H1 (cell line): ENCODE data around the gene PSPN. TPM values are rescaled to one million over a fixed set of nuclear protein-coding genes. Genes with fewer than 3 reads are reported as not detected.

Source experiments
- CTCF ChIA-PET: fragments of 300-600 bp; sonication (Branson Sonifier 250); formaldehyde crosslinking; loops from one replicate; lab custom pipeline; 2021; ENCODE audit not compliant: partially characterized antibody; lab: Charles Lee
- POLR2A ChIA-PET: fragments of 300-600 bp; sonication (Branson Sonifier 250); formaldehyde crosslinking; loops from one replicate; lab custom pipeline; 2021; ENCODE audit warnings: inconsistent platforms; ENCODE audit not compliant: partially characterized antibody; lab: Charles Lee
- DNase-seq, 2 experiments: peaks; one replicate each; pipeline versions ENCODE4 v3.0.0 to v3.0.0-alpha.2; 2010 to 2022; ENCODE audit warnings: low spot score in 2 of 2, low read depth in 1 of 2, mixed read lengths in 1 of 2
- FAIRE-seq: peaks from 2 replicates; lab custom pipeline; 2011; peaks lifted over from hg19 to GRCh38; lab: Jason Lieb, UNC
- H2AFZ ChIP-seq: 2 replicates; pipeline ENCODE4 v1.8.1; 2012; ENCODE audit warnings: low read length, inconsistent platforms
- H2AK5ac ChIP-seq: 2 replicates; pipeline ENCODE4 v1.6.1; 2013; ENCODE audit warnings: low read depth, low read length
- H2BK120ac ChIP-seq: replicated peaks from 2 replicates; pipeline ENCODE3; 2013; ENCODE audit warnings: low read depth, low read length, inconsistent platforms
- H2BK12ac ChIP-seq: 2 replicates; pipeline ENCODE4 v1.6.1; 2013; ENCODE audit warnings: low read depth, low read length
- H2BK15ac ChIP-seq: 2 replicates; pipeline ENCODE4 v1.6.1; 2013; ENCODE audit warnings: low read length
- H2BK20ac ChIP-seq: 2 replicates; pipeline ENCODE4 v1.6.1; 2013; ENCODE audit warnings: low read length
- H2BK5ac ChIP-seq: 2 replicates; pipeline ENCODE4 v1.6.1; 2013; ENCODE audit warnings: low read depth, low read length
- H3K14ac ChIP-seq: 2 replicates; pipeline ENCODE4 v1.6.1; 2013; ENCODE audit warnings: inconsistent platforms; ENCODE audit not compliant: insufficient read length
- H3K18ac ChIP-seq: 2 replicates; pipeline ENCODE4 v1.6.1; 2013; ENCODE audit warnings: low read length; ENCODE audit errors: extremely low read depth
- H3K23ac ChIP-seq: 2 replicates; pipeline ENCODE4 v1.6.1; 2013; ENCODE audit warnings: inconsistent platforms; ENCODE audit not compliant: insufficient read length
- H3K23me2 ChIP-seq: 2 replicates; pipeline ENCODE4 v1.6.1; 2013; ENCODE audit warnings: low read depth, low read length
- H3K27ac ChIP-seq: 2 replicates; pipeline ENCODE4 v1.6.1; 2011; ENCODE audit warnings: low read depth, low read length, inconsistent platforms
- H3K27me3 ChIP-seq, 4 experiments: replicated peaks in 1 of 4; 1 replicate in 1 of 4; 2 replicates in 3 of 4; pipeline versions ENCODE4 v1.6.1 to v1.8.1; 2011 to 2013; ENCODE audit warnings: low read length in 3 of 4, mild to moderate bottlenecking in 3 of 4, inconsistent platforms in 2 of 4, mixed read lengths in 2 of 4, moderate library complexity in 1 of 4; ENCODE audit not compliant: control insufficient read depth in 3 of 4, insufficient read depth in 3 of 4; ENCODE audit errors: extremely low read depth in 1 of 4
- H3K36me3 ChIP-seq, 4 experiments: 2 replicates each; pipeline versions ENCODE4 v1.6.1 to v1.8.1; 2011 to 2013; ENCODE audit warnings: mild to moderate bottlenecking in 4 of 4, low read length in 3 of 4, moderate library complexity in 2 of 4, control low read depth in 1 of 4, inconsistent platforms in 1 of 4; ENCODE audit not compliant: insufficient read depth in 4 of 4, control insufficient read depth in 2 of 4
- H3K4ac ChIP-seq: replicated peaks from 2 replicates; pipeline ENCODE3; 2013; ENCODE audit warnings: low read length, low read depth, mixed read lengths, inconsistent platforms; ENCODE audit not compliant: insufficient read length
- H3K4me1 ChIP-seq, 4 experiments: replicated peaks in 1 of 4; 1 replicate in 1 of 4; 2 replicates in 3 of 4; pipeline versions ENCODE4 v1.6.1 to v1.8.1; 2011 to 2013; ENCODE audit warnings: low read length in 3 of 4, inconsistent platforms in 2 of 4, mixed read lengths in 1 of 4; ENCODE audit not compliant: insufficient read depth in 4 of 4, control insufficient read depth in 3 of 4
- H3K4me2 ChIP-seq, 2 experiments: 2 replicates each; pipeline versions ENCODE4 v1.6.1 to v1.8.1; 2011 to 2013; ENCODE audit warnings: low read depth in 2 of 2, low read length in 2 of 2, control low read depth in 1 of 2, inconsistent platforms in 1 of 2, mild to moderate bottlenecking in 1 of 2; ENCODE audit not compliant: insufficient read depth in 1 of 2
- H3K4me3 ChIP-seq, 4 experiments: fragments of 200-600, 300-600 bp in 1 of 4; sonication (generic), shearing (Covaris generic), sonication (Bioruptor Twin) in 1 of 4; 2 replicates each; pipeline versions ENCODE4 v1.5.1 to v1.8.1; 2011 to 2016; ENCODE audit warnings: low read length in 4 of 4, low read depth in 3 of 4, control low read depth in 2 of 4, inconsistent platforms in 2 of 4, mild to moderate bottlenecking in 2 of 4, mixed read lengths in 1 of 4, moderate library complexity in 1 of 4; ENCODE audit not compliant: insufficient read depth in 2 of 4; ENCODE audit errors: extremely low read depth in 1 of 4
- H3K56ac ChIP-seq: replicated peaks from 2 replicates; pipeline ENCODE3; 2013; ENCODE audit warnings: low read depth, mild to moderate bottlenecking, mixed read lengths, low read length, inconsistent platforms; ENCODE audit not compliant: insufficient read length
- H3K79me1 ChIP-seq: 2 replicates; pipeline ENCODE4 v1.6.1; 2013; ENCODE audit warnings: low read depth, low read length, control low read depth
- H3K79me2 ChIP-seq, 2 experiments: 2 replicates each; pipeline versions ENCODE4 v1.6.1 to v1.8.1; 2012 to 2013; ENCODE audit warnings: low read length in 2 of 2, mild to moderate bottlenecking in 2 of 2, inconsistent platforms in 1 of 2; ENCODE audit not compliant: insufficient read depth in 2 of 2, control insufficient read depth in 1 of 2
- H3K9ac ChIP-seq, 4 experiments: replicated peaks in 1 of 4; 1 replicate in 1 of 4; 2 replicates in 3 of 4; pipeline versions ENCODE4 v1.6.1 to v1.8.1; 2011 to 2013; ENCODE audit warnings: low read depth in 3 of 4, low read length in 3 of 4, control low read depth in 2 of 4, mild to moderate bottlenecking in 2 of 4, moderate library complexity in 2 of 4, inconsistent platforms in 1 of 4; ENCODE audit errors: extremely low read depth in 1 of 4
- H3K9me3 ChIP-seq, 2 experiments: 2 replicates each; pipeline versions ENCODE4 v1.6.1 to v1.8.1; 2012 to 2013; ENCODE audit warnings: mild to moderate bottlenecking in 2 of 2, moderate library complexity in 2 of 2, control low read depth in 1 of 2, inconsistent platforms in 1 of 2, low read depth in 1 of 2, low read length in 1 of 2, mixed read lengths in 1 of 2; ENCODE audit not compliant: insufficient read depth in 2 of 2
- H4K20me1 ChIP-seq, 2 experiments: replicated peaks in 1 of 2; 2 replicates each; pipeline versions ENCODE3 to v1.8.1; 2011 to 2013; ENCODE audit warnings: inconsistent platforms in 2 of 2, low read length in 2 of 2, mild to moderate bottlenecking in 1 of 2; ENCODE audit not compliant: insufficient read depth in 2 of 2, control insufficient read depth in 1 of 2
- H4K5ac ChIP-seq: 2 replicates; pipeline ENCODE4 v1.6.1; 2013; ENCODE audit warnings: low read length, low read depth, mixed read lengths, inconsistent platforms; ENCODE audit not compliant: insufficient read length
- H4K8ac ChIP-seq: 2 replicates; pipeline ENCODE4 v1.8.0; 2013; ENCODE audit warnings: mild to moderate bottlenecking, moderate library complexity, low read length, inconsistent platforms; ENCODE audit not compliant: insufficient read depth; ENCODE audit errors: extremely low read depth
- H4K91ac ChIP-seq: replicated peaks from 2 replicates; pipeline ENCODE3; 2013; ENCODE audit warnings: low read length, mixed read lengths, inconsistent platforms; ENCODE audit not compliant: insufficient read length
- CBX5 ChIP-seq: fragments of 300-800, 300-1000 bp; sonication (generic); IDR thresholded peaks from 2 replicates; pipeline ENCODE4 v1.7.1; 2016; ENCODE audit warnings: antibody characterized with exemption, low read length, low read depth
- CBX8 ChIP-seq: fragments of 300-800, 300-1000 bp; sonication (generic); IDR thresholded peaks from 2 replicates; pipeline ENCODE4 v1.7.1; 2016; ENCODE audit warnings: low read depth, low read length, borderline replicate concordance
- CREB1 ChIP-seq: IDR thresholded peaks from 2 replicates; pipeline ENCODE4 v1.6.1; 2012; ENCODE audit warnings: inconsistent platforms
- CTBP2 ChIP-seq: IDR thresholded peaks from 2 replicates; pipeline ENCODE4 v1.7.0; 2011; ENCODE audit warnings: borderline replicate concordance, mild to moderate bottlenecking, moderate library complexity, mixed read lengths, low read length; ENCODE audit not compliant: insufficient read depth, insufficient read length
- FOSL1 ChIP-seq: IDR thresholded peaks from 2 replicates; pipeline ENCODE4 v1.6.1; 2011; ENCODE audit warnings: mild to moderate bottlenecking, low read depth, low read length, moderate library complexity; ENCODE audit not compliant: insufficient read depth
- HDAC6 ChIP-seq: IDR thresholded peaks from one replicate; pipeline ENCODE4 v1.7.1; 2012; ENCODE audit warnings: low read depth, mild to moderate bottlenecking, inconsistent platforms, low read length, moderate library complexity
- JUN ChIP-seq: IDR thresholded peaks from 2 replicates; pipeline ENCODE4 v1.6.1; 2011; ENCODE audit warnings: low read depth, mild to moderate bottlenecking, improper control_type of control experiment, low read length
- MAFK ChIP-seq: IDR thresholded peaks from 2 replicates; pipeline ENCODE4 v1.6.1; 2012; ENCODE audit warnings: low read depth, mild to moderate bottlenecking, improper control_type of control experiment, low read length
- POLR2AphosphoS5 ChIP-seq: IDR thresholded peaks from 2 replicates; pipeline ENCODE4 v1.6.1; 2011; ENCODE audit warnings: low read depth, low read length
- RAD21 ChIP-seq, 2 experiments: IDR thresholded peaks in 1 of 2; conservative IDR thresholded peaks in 1 of 2; 2 replicates each; pipeline ENCODE4 v1.6.1; 2011; ENCODE audit warnings: low read depth in 2 of 2, low read length in 2 of 2, improper control_type of control experiment in 1 of 2, inconsistent platforms in 1 of 2, mild to moderate bottlenecking in 1 of 2, moderate library complexity in 1 of 2
- SIX5 ChIP-seq: IDR thresholded peaks from 2 replicates; pipeline ENCODE4 v1.6.1; 2011; ENCODE audit warnings: mild to moderate bottlenecking, low read depth, low read length
- TAF7 ChIP-seq: optimal IDR thresholded peaks from 2 replicates; pipeline ENCODE3; 2011; ENCODE audit warnings: low read depth, mild to moderate bottlenecking, inconsistent platforms, low read length, moderate library complexity, borderline replicate concordance
- TBP ChIP-seq: IDR thresholded peaks from 2 replicates; pipeline ENCODE4 v1.6.1; 2011; ENCODE audit warnings: low read depth, low read length, improper control_type of control experiment
- TEAD4 ChIP-seq: IDR thresholded peaks from 2 replicates; pipeline ENCODE4 v1.6.1; 2012; ENCODE audit warnings: low read depth, low read length, inconsistent platforms, mixed read lengths
- WGBS, 2 experiments: shearing (Covaris generic) in 1 of 2; methylation state at CpG; one replicate each; pipeline versions ENCODE4 v1.1.6 to v1.1.7; 2013 to 2015; ENCODE audit warnings: low lambda C conversion rate in 2 of 2, mixed read lengths in 2 of 2, inconsistent platforms in 1 of 2, low coverage in 1 of 2, missing lambda C conversion rate in 1 of 2; ENCODE audit not compliant: insufficient replicate concordance in 2 of 2, insufficient coverage in 1 of 2, insufficient read length in 1 of 2; ENCODE audit errors: extremely low coverage in 1 of 2, missing lambda C conversion rate in 1 of 2; 5-methylcytosine and 5-hydroxymethylcytosine counted together
- polyA plus RNA-seq, 7 experiments: library from polyadenylated mRNA; depleted of rRNA in 3 of 7; stranded (reverse) in 5 of 7; unstranded in 2 of 7; fragments of >200 nt in 5 of 7; fragments of 200-250 nt in 2 of 7; gene quantifications; 1 replicate in 5 of 7; 2 replicates in 1 of 7; 4 replicates in 1 of 7; pipeline versions ENCODE4 v1.2.1 to v1.2.3, GENCODE V29; 2011 to 2013; ENCODE audit warnings: missing spikeins in 2 of 7, mixed read lengths in 2 of 7
- total RNA-seq: library from RNA; stranded (reverse); fragmentation: NEBNext Ultra II Directional; extraction: Animal tissue kit (Norgen Biotek cat#: 25700); gene quantifications from 2 replicates; pipeline ENCODE4 v1.2.1, GENCODE V29; 2021

Gene PSPN
- total and polyA plus RNA-seq, 2 of the 8 experiments (the other 6 are each of a cell fraction or from before 2014, with no cell fraction given), result 1.0 to 2.1 TPM

- Histone ChIP-seq H3K4me3 (no peak overlapping the region), H2BK5ac (no peak overlapping the region), H4K5ac (no peak overlapping the region), H4K20me1 (peaks cover 0 to 7% of the 10 kb centered on the region in 2 experiments), H3K9ac (no peak overlapping the region), H3K23me2 (no peaks in the 10 kb centered on the region), H2BK20ac (no peak overlapping the region), H2AK5ac (no peak overlapping the region), H3K27ac (no peak overlapping the region), H3K79me2 (no peaks in the 10 kb centered on the region), H4K91ac (no peak overlapping the region), H3K4me1 (peaks cover 0 to 12% (median 6%) of the 10 kb centered on the region in 4 experiments; a peak in 6 of 7 replicates), H3K18ac (no peak overlapping the region), H2BK15ac (no peak overlapping the region)
- WGBS, 2 experiments, result 90% methylated on average over 6 of the region's 6 CpGs; no CpG with 5 or more reads in 1 of the 2 experiments
- DNase-seq (no peak), FAIRE-seq (no peak)
- TF ChIP-seq CREB1 (no peak), JUN (no peak), CBX8 (no peak), CBX5 (no peak), CTBP2 (no peak), RAD21 (IDR thresholded peaks at IDR 0.05 in 1 of 2, conservative IDR thresholded peaks at IDR 0.05 in 1 of 2; ENCODE audit: low read depth in 2 of 2, low read length in 2 of 2) (no peak), TAF7 (no peak), TBP (no peak), HDAC6 (no peak), TEAD4 (no peak), SIX5 (no peak), FOSL1 (no peak), MAFK (no peak), POLR2AphosphoS5 (no peak)
- TF ChIP-seq, all 59 proteins: peak for 0
- H3K79me1 ChIP-seq, result no peaks in the 10 kb centered on the region
- H3K4me2 ChIP-seq, result no peak overlapping the region
- H2AFZ ChIP-seq, result no peak overlapping the region
- no peak overlapping the region for H2BK120ac ChIP-seq
- H3K23ac ChIP-seq, result no peak overlapping the region
- H3K9me3 ChIP-seq, result no peaks in the 10 kb centered on the region
- peaks cover 0 to 11% (median 1%) of the 10 kb centered on the region in 4 experiments; a peak in 3 of 8 replicates for H3K36me3 ChIP-seq
- no peak overlapping the region for H2BK12ac ChIP-seq
- H3K4ac ChIP-seq, result no peak overlapping the region
- H3K56ac ChIP-seq, result no peak overlapping the region
- H3K14ac ChIP-seq, result no peak overlapping the region
- ChIA-PET CTCF (interaction anchor here (0.7 to 1.7 kb wide), 5 partner anchors 8 to 1378 kb away, joined by 3 to 5 read pairs (median 3); no protein-coding TSS in a partner anchor), POLR2A (interaction anchor here (0.6 to 4.9 kb wide), 4 partner anchors 12 to 1720 kb away, joined by 3 to 26 read pairs (median 3); no protein-coding TSS in a partner anchor)
- no peaks in the 10 kb centered on the region for H3K27me3 ChIP-seq
- H4K8ac ChIP-seq, result no peak overlapping the region
These were observed 33.6 kb upstream of the PSPN start for GRCh38 chr19:6409346-6409745.
